ENCODE measurements around the gene FBN2.

DNA sequence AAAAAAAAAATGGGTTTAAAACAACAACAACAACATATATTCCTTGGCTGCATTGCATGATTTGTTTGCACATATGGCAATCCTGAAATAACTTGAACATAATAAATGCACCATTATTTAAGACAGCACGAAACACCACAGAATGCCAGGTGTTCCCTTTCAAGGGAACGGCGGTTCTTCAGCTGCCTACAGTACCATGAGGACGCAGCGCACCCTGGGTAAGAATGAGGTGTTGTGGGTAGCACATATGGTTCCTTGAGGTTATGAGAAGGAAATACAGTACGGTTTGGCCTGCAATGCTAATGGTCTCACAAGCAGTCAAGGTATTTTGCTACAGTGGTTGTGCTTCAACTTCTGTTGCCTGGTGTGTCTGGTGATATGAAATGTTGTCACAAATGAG lies 279.7 kb downstream of the FBN2 start:
- TF ChIP-seq, protein P1, sequence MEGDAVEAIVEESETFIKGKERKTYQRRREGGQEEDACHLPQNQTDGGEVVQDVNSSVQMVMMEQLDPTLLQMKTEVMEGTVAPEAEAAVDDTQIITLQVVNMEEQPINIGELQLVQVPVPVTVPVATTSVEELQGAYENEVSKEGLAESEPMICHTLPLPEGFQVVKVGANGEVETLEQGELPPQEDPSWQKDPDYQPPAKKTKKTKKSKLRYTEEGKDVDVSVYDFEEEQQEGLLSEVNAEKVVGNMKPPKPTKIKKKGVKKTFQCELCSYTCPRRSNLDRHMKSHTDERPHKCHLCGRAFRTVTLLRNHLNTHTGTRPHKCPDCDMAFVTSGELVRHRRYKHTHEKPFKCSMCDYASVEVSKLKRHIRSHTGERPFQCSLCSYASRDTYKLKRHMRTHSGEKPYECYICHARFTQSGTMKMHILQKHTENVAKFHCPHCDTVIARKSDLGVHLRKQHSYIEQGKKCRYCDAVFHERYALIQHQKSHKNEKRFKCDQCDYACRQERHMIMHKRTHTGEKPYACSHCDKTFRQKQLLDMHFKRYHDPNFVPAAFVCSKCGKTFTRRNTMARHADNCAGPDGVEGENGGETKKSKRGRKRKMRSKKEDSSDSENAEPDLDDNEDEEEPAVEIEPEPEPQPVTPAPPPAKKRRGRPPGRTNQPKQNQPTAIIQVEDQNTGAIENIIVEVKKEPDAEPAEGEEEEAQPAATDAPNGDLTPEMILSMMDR (IDR thresholded peaks at IDR 0.05), result no peak
- TF ChIP-seq EP300 (IDR thresholded peaks at IDR 0.05) (no peak), POLR2A (IDR thresholded peaks at IDR 0.05) (no peak)
